ENCODE data around the gene TUBA8. TPM values are rescaled to one million over a fixed set of nuclear protein-coding genes. Genes with fewer than 3 reads are reported as not detected.
"Not testable (repeated sequence)": the region's sequence is repeated elsewhere in the genome, so short reads cannot be mapped to it uniquely, and the experiment has no call there.

Gene TUBA8
- total RNA-seq, 4 donors from 2014 or later = 4.3 to 6.6 TPM; not detected in 2

DNA sequence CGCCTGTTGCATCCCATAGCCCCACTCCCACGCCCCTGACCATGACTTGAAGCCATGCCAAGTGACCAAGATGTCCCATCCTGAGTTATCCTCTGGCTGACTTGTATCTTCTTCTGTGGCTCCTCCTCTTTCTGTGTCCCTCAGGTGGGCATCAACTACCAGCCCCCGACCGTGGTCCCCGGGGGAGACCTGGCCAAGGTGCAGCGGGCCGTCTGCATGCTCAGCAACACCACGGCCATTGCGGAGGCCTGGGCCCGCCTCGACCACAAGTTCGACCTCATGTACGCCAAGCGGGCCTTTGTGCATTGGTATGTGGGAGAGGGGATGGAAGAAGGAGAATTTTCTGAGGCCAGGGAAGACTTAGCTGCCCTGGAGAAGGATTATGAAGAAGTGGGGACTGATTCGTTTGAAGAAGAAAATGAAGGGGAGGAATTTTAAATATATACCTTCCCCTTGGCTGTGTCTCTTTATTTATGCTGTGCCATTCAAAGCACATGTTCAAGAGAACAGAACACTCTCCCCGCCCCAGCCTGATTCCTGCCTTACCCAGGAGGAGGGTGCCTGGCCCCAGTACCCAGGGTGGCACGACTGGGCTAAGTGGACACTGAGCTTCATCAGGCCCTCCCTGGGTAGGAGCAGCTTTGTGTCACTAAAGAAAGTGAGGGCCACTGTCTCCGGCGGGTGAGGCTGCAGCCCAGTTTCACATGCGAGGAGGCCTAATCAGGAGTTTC is 20.3 kb downstream of the TUBA8 start:
- TF ChIP-seq, protein P1, sequence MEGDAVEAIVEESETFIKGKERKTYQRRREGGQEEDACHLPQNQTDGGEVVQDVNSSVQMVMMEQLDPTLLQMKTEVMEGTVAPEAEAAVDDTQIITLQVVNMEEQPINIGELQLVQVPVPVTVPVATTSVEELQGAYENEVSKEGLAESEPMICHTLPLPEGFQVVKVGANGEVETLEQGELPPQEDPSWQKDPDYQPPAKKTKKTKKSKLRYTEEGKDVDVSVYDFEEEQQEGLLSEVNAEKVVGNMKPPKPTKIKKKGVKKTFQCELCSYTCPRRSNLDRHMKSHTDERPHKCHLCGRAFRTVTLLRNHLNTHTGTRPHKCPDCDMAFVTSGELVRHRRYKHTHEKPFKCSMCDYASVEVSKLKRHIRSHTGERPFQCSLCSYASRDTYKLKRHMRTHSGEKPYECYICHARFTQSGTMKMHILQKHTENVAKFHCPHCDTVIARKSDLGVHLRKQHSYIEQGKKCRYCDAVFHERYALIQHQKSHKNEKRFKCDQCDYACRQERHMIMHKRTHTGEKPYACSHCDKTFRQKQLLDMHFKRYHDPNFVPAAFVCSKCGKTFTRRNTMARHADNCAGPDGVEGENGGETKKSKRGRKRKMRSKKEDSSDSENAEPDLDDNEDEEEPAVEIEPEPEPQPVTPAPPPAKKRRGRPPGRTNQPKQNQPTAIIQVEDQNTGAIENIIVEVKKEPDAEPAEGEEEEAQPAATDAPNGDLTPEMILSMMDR (IDR thresholded peaks at IDR 0.05) = no peak
- no peak for TF ChIP-seq POLR2A (IDR thresholded peaks at IDR 0.05)
- Histone ChIP-seq H3K27ac (no peak overlapping the region), H3K36me3 (peaks cover 0 to 7% (median 0%) of the 10 kb centered on the region in 3 donors), H3K4me3 (no peak overlapping the region), H3K9me3 (no peaks in the 10 kb centered on the region), H3K4me1 (no peaks in the 10 kb centered on the region), H3K27me3 (no peaks in the 10 kb centered on the region)
- no peak for DNase-seq

DNA sequence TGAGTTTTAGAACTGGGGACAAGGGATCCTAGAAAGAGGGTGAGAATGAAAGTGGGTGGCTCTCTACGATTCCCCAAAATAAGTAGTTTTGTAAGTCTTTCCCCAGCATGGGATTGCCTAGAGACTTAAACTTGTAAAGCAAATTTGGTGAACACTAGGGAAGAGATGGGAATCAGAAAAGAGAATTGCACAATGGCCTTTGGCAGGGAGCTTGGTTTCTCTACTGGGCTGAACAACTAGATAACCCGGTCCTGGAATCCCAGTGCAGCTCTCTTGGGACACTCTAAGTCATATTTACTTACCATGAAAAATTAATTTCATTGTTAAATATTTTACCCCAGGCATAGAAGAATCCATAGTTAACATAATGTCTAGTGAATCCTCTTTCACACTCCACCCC is 22.8 kb downstream of the TUBA8 start:
- DNase-seq = no peak
- TF ChIP-seq POLR2A (IDR thresholded peaks at IDR 0.05) = no peak
- TF ChIP-seq, protein P1 (IDR thresholded peaks at IDR 0.05) = no peak

DNA sequence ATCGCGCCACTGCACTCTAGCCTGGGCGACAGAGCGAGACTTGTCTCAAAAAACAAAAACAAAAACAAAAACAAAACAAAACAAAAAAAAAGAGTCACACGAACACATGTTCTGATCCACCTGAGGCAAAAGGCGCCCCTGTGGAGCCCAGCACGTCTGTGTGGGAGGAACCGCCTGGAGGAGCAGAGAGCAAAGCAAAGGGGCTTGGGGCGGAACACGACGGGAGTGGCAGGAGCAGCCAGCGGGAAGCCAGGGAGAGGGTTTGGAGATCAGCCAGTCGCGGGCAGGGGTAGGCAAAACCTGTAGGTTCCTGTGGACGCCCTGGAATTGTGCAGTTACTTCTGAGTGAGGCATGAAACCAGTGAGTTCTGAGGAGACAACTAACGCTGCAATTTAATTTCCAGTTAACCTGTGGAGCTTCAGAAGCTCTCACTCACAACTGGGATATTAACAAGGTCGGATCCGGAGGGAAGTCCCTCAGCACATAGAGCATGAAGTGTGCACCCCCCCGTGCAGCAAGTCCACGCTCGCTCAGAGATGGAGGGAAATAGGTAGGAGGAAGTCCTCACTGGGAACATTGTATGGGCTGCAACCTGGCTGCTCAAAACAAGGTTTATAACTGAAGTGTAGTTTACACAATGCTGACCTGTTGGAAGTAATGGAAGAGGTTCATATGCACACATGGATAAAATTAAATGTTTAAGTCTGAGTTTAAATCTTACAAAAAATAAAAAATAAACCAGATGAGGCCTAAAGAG is 26.1 kb downstream of the TUBA8 start:
- Histone ChIP-seq H3K4me1 (no peaks in the 10 kb centered on the region), H3K9me3 (no peaks in the 10 kb centered on the region), H3K4me3 (no peak overlapping the region), H3K27ac (no peak overlapping the region), H3K27me3 (no peaks in the 10 kb centered on the region), H3K36me3 (no peaks in the 10 kb centered on the region)
- TF ChIP-seq, protein P1 (IDR thresholded peaks at IDR 0.05) = no peak
- TF ChIP-seq POLR2A (IDR thresholded peaks at IDR 0.05) = no peak
- DNase-seq = no peak

More for the DNA sequence above, 22.8 kb downstream of the TUBA8 start:
- H3K9me3 ChIP-seq = no peaks in the 10 kb centered on the region
- no peaks in the 10 kb centered on the region for H3K4me1 ChIP-seq
- no peak overlapping the region for H3K4me3 ChIP-seq
- H3K36me3 ChIP-seq = no peaks in the 10 kb centered on the region
- no peaks in the 10 kb centered on the region for H3K27me3 ChIP-seq
- no peak overlapping the region for H3K27ac ChIP-seq

DNA sequence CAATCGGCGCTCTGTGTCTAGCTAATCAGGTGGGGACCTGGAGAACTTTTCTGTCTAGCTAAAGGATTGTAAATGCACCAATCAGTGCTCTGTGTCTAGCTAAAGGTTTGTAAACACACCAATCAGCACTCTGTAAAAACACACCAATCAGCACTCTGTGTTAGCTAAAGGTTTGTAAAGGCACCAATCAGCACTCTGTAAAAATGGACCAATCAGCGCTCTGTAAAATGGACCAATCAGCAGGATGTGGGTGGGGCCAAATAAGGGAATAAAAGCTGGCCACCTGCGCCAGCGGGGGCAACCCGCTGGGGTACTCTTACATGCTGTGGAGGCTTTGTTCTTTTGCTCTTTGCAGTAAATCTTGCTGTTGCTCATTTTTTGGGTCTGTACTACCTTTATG is 30.4 kb downstream of the TUBA8 start:
- not testable (repeated sequence) for H3K36me3 ChIP-seq, H3K27me3 ChIP-seq, H3K4me1 ChIP-seq, H3K4me3 ChIP-seq, DNase-seq, H3K9me3 ChIP-seq, H3K27ac ChIP-seq

DNA sequence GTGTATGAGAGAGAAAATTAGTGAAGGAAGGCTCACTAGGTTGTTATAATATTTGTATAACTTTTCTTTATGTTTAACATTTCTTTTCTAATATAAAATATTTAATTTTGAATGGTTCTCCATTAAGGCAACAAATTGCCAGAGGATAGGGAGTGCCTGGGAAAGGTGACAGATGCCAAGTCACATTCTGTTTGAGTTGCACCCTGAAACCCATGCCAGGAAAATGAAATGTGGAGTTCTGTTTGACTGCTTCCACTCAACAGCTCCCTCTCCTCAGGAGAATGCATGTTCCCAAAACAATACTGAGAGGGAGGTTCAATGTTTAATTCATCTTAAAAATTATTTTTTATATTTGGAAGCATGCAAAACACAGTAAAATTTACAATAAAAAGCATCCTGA is 33.5 kb downstream of the TUBA8 start:
- H3K27ac ChIP-seq = no peak overlapping the region
- no peak for DNase-seq
- no peaks in the 10 kb centered on the region for H3K4me1 ChIP-seq
- TF ChIP-seq, protein P1 (IDR thresholded peaks at IDR 0.05) = no peak
- TF ChIP-seq POLR2A (IDR thresholded peaks at IDR 0.05) = no peak
- H3K27me3 ChIP-seq = no peaks in the 10 kb centered on the region
- no peaks in the 10 kb centered on the region for H3K9me3 ChIP-seq
- no peak overlapping the region for H3K4me3 ChIP-seq
- no peaks in the 10 kb centered on the region for H3K36me3 ChIP-seq

DNA sequence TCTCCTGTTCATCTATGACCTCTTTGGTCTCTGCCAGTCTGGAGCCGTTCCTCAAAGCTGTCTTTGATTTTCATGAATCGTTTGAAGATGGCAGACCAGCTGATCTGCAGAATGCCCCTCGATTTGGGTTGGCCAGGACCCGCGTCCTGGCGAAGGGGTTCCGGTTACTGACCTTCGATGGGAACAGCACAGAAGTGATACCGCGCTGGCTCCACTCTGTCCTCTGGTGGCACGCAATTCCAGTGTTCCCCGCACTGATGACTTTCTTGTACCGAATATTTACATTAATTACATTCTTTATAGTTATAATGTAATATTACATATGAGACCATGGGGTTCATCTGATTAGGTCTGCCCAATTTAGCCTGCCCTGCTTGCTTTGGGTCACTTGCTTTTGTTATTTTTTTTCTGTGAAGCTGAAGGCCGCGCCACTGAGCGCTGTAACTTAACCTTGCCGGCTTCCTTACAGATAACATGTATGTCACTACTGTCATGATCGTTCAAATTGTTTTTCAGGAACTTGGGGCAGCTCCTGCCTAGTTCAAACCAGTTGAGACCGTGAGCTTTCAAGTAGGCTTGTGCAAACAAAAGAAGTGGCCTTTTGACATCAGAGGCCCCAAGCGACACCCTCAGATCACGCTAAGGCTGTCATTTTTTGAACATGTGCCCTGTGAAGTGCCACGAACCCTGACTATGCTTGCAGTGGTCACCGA is 35.2 kb downstream of the TUBA8 start:
- TF ChIP-seq POLR2A (IDR thresholded peaks at IDR 0.05) = no peak
- TF ChIP-seq, protein P1 (IDR thresholded peaks at IDR 0.05) = no peak
- Histone ChIP-seq H3K4me1 (peaks cover 0 to 5% (median 0%) of the 10 kb centered on the region in 4 donors), H3K36me3 (no peaks in the 10 kb centered on the region), H3K9me3 (no peaks in the 10 kb centered on the region), H3K4me3 (no peak overlapping the region), H3K27ac (no peak overlapping the region), H3K27me3 (no peaks in the 10 kb centered on the region)
- no peak for DNase-seq
